ENCODE results near the gene ZNF407. TPM values are rescaled to one million over a fixed set of nuclear protein-coding genes. Genes with fewer than 3 reads are reported as not detected.

ZNF407 gene
- total and polyA plus RNA-seq, 2 experiments from 2014 or later, result 2.1 to 10.4 TPM

GRCh38 chr18:74624466-74624865, 26.8 kb downstream of the ZNF407 start (continued):
- TF ChIP-seq, protein P1, sequence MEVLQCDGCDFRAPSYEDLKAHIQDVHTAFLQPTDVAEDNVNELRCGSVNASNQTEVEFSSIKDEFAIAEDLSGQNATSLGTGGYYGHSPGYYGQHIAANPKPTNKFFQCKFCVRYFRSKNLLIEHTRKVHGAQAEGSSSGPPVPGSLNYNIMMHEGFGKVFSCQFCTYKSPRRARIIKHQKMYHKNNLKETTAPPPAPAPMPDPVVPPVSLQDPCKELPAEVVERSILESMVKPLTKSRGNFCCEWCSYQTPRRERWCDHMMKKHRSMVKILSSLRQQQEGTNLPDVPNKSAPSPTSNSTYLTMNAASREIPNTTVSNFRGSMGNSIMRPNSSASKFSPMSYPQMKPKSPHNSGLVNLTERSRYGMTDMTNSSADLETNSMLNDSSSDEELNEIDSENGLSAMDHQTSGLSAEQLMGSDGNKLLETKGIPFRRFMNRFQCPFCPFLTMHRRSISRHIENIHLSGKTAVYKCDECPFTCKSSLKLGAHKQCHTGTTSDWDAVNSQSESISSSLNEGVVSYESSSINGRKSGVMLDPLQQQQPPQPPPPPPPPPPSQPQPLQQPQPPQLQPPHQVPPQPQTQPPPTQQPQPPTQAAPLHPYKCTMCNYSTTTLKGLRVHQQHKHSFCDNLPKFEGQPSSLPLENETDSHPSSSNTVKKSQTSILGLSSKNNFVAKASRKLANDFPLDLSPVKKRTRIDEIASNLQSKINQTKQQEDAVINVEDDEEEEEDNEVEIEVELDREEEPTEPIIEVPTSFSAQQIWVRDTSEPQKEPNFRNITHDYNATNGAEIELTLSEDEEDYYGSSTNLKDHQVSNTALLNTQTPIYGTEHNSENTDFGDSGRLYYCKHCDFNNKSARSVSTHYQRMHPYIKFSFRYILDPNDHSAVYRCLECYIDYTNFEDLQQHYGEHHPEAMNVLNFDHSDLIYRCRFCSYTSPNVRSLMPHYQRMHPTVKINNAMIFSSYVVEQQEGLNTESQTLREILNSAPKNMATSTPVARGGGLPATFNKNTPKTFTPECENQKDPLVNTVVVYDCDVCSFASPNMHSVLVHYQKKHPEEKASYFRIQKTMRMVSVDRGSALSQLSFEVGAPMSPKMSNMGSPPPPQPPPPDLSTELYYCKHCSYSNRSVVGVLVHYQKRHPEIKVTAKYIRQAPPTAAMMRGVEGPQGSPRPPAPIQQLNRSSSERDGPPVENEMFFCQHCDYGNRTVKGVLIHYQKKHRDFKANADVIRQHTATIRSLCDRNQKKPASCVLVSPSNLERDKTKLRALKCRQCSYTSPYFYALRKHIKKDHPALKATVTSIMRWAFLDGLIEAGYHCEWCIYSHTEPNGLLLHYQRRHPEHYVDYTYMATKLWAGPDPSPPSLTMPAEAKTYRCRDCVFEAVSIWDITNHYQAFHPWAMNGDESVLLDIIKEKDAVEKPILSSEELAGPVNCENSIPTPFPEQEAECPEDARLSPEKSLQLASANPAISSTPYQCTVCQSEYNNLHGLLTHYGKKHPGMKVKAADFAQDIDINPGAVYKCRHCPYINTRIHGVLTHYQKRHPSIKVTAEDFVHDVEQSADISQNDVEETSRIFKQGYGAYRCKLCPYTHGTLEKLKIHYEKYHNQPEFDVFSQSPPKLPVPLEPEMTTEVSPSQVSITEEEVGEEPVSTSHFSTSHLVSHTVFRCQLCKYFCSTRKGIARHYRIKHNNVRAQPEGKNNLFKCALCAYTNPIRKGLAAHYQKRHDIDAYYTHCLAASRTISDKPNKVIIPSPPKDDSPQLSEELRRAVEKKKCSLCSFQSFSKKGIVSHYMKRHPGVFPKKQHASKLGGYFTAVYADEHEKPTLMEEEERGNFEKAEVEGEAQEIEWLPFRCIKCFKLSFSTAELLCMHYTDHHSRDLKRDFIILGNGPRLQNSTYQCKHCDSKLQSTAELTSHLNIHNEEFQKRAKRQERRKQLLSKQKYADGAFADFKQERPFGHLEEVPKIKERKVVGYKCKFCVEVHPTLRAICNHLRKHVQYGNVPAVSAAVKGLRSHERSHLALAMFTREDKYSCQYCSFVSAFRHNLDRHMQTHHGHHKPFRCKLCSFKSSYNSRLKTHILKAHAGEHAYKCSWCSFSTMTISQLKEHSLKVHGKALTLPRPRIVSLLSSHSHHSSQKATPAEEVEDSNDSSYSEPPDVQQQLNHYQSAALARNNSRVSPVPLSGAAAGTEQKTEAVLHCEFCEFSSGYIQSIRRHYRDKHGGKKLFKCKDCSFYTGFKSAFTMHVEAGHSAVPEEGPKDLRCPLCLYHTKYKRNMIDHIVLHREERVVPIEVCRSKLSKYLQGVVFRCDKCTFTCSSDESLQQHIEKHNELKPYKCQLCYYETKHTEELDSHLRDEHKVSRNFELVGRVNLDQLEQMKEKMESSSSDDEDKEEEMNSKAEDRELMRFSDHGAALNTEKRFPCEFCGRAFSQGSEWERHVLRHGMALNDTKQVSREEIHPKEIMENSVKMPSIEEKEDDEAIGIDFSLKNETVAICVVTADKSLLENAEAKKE (CRISPR knock-in tag; IDR thresholded peaks at IDR 0.05), result no peak
- no peak for TF ChIP-seq ZNF331 (CRISPR knock-in tag; IDR thresholded peaks at IDR 0.05; ENCODE audit: low read depth)
- TF ChIP-seq CREB1 (CRISPR knock-in tag; IDR thresholded peaks at IDR 0.05; ENCODE audit: low read depth), result no peak
- TF ChIP-seq ZNF114 (CRISPR knock-in tag; IDR thresholded peaks at IDR 0.05), result no peak

GRCh38 chr18:74625157-74625556, 27.5 kb downstream of the ZNF407 start:
- peaks cover 16% of the 10 kb centered on the region for H3K4me1 ChIP-seq (ENCODE audit: insufficient read depth)
- H2AFZ ChIP-seq, result no peak overlapping the region
- ATAC-seq, result no peak
- no peaks in the 10 kb centered on the region for H3F3A ChIP-seq (replicated peaks; ENCODE audit: low read depth)
- H3K27me3 Mint-ChIP-seq (ENCODE audit: insufficient read depth, low read depth, poor library complexity), result no peaks in the 10 kb centered on the region
- no peaks in the 10 kb centered on the region for H4K20me1 ChIP-seq (replicated peaks; ENCODE audit: insufficient read depth)
- H3K9me2 ChIP-seq (ENCODE audit: insufficient read depth), result no peaks in the 10 kb centered on the region
- no peaks in the 10 kb centered on the region for H3K9me3 Mint-ChIP-seq
- H3K79me2 ChIP-seq (replicated peaks; ENCODE audit: insufficient read depth), result peaks cover 11% of the 10 kb centered on the region; the same call in 1 of the 2 replicates
- peaks cover 6% of the 10 kb centered on the region; the same call in 2 of the 3 replicates for H3K4me1 Mint-ChIP-seq
- no peak overlapping the region for H3K4me3 ChIP-seq
- H3K4me2 ChIP-seq, result no peak overlapping the region
- no peaks in the 10 kb centered on the region for H3K36me3 ChIP-seq (ENCODE audit: insufficient read depth)
- no peaks in the 10 kb centered on the region for H3K36me3 Mint-ChIP-seq (ENCODE audit: low read depth)
- no peak overlapping the region for H3K27ac Mint-ChIP-seq
- H3K4me3 Mint-ChIP-seq, result no peak overlapping the region
- H3K27me3 ChIP-seq (ENCODE audit: insufficient read depth), result no peaks in the 10 kb centered on the region
- DNase-seq (ENCODE audit: low spot score), result no peak
- H3K27ac ChIP-seq (ENCODE audit: low read depth), result no peak overlapping the region
- TF ChIP-seq ZNF114 (CRISPR knock-in tag; IDR thresholded peaks at IDR 0.05), result no peak
- TF ChIP-seq, protein P1 (CRISPR knock-in tag; IDR thresholded peaks at IDR 0.05), result no peak
- TF ChIP-seq EZH2 (IDR thresholded peaks at IDR 0.05; ENCODE audit: low read depth, unreplicated experiment), result no peak
- TF ChIP-seq, protein P2, sequence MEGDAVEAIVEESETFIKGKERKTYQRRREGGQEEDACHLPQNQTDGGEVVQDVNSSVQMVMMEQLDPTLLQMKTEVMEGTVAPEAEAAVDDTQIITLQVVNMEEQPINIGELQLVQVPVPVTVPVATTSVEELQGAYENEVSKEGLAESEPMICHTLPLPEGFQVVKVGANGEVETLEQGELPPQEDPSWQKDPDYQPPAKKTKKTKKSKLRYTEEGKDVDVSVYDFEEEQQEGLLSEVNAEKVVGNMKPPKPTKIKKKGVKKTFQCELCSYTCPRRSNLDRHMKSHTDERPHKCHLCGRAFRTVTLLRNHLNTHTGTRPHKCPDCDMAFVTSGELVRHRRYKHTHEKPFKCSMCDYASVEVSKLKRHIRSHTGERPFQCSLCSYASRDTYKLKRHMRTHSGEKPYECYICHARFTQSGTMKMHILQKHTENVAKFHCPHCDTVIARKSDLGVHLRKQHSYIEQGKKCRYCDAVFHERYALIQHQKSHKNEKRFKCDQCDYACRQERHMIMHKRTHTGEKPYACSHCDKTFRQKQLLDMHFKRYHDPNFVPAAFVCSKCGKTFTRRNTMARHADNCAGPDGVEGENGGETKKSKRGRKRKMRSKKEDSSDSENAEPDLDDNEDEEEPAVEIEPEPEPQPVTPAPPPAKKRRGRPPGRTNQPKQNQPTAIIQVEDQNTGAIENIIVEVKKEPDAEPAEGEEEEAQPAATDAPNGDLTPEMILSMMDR (conservative IDR thresholded peaks at IDR 0.05; ENCODE audit: low read depth in 2 of 2), result no peak
- no peak for TF ChIP-seq ZNF331 (CRISPR knock-in tag; IDR thresholded peaks at IDR 0.05; ENCODE audit: low read depth)
- TF ChIP-seq EZH2phosphoT487 (IDR thresholded peaks at IDR 0.05; ENCODE audit: unreplicated experiment), result no peak
- no peak for TF ChIP-seq NANOG (IDR thresholded peaks at IDR 0.05; ENCODE audit: borderline replicate concordance)
